ENCODE results near the gene SLC9A9.

SLC9A9 gene

GRCh38 chr3:143753006-143753405 is 95.3 kb downstream of the SLC9A9 start:
- peak; percentile 12 to 26 for DNase-seq (ENCODE audit: low spot score in 2 of 2)
- Histone ChIP-seq H3K27me3 (ENCODE audit: low read depth) (no peaks in the 10 kb centered on the region; the same call in 1 of the 2 replicates), H3K4me3 (no peak overlapping the region), H3K4me1 (peaks cover 31% of the 10 kb centered on the region), H3K9me3 (no peaks in the 10 kb centered on the region), H3K36me3 (replicated peaks) (no peaks in the 10 kb centered on the region)
- in situ Hi-C loops (cut with MboI; ENCODE audit: low sequenced_read_pairs), result no loop called here

GRCh38 chr3:143751643-143752178 is 96.6 kb downstream of the SLC9A9 start:
- in situ Hi-C loops (cut with MboI; ENCODE audit: low sequenced_read_pairs), result no loop called here
- Histone ChIP-seq H3K4me1 (peaks cover 31% of the 10 kb centered on the region), H3K4me3 (no peak overlapping the region), H3K36me3 (replicated peaks) (no peaks in the 10 kb centered on the region), H3K9me3 (no peaks in the 10 kb centered on the region), H3K27me3 (ENCODE audit: low read depth) (no peaks in the 10 kb centered on the region)
- DNase-seq (ENCODE audit: low spot score in 2 of 2), result no peak

DNA sequence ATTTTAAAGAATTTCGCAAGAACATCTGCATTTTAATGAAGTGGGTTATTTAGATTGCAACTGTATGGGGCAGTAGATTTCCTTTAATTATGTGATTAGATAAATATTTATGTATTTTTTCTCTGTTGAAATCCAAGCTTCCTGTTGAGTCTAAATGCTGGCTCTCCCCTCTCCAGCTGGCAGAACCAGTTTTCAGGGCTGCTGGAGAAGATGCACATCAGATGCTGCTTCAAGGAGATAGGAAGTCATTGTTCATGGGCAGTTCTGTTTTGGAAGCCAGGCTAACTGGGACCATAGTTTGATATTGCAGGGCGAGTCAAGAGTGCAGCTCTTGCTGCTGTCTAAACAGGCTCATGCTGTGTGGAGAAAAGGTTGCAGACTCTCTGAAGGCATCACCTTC is 97.4 kb downstream of the SLC9A9 start:
- Histone ChIP-seq H3K4me3 (no peak overlapping the region), H3K4me1 (peaks cover 31% of the 10 kb centered on the region), H3K9me3 (no peaks in the 10 kb centered on the region), H3K27me3 (ENCODE audit: low read depth) (no peaks in the 10 kb centered on the region), H3K36me3 (replicated peaks) (no peaks in the 10 kb centered on the region)
- in situ Hi-C loops (cut with MboI; ENCODE audit: low sequenced_read_pairs), result no loop called here
- DNase-seq (ENCODE audit: low spot score in 2 of 2), result no peak

GRCh38 chr3:143749926-143750325 is 98.3 kb downstream of the SLC9A9 start:
- Histone ChIP-seq H3K36me3 (replicated peaks) (no peaks in the 10 kb centered on the region), H3K4me1 (peaks cover 35% of the 10 kb centered on the region), H3K9me3 (no peaks in the 10 kb centered on the region), H3K4me3 (no peak overlapping the region), H3K27me3 (ENCODE audit: low read depth) (no peaks in the 10 kb centered on the region)
- peak in 1 of 2 experiments; percentile 53 for DNase-seq (ENCODE audit: low spot score in 2 of 2)
- in situ Hi-C loops (cut with MboI; ENCODE audit: low sequenced_read_pairs), result no loop called here

DNA sequence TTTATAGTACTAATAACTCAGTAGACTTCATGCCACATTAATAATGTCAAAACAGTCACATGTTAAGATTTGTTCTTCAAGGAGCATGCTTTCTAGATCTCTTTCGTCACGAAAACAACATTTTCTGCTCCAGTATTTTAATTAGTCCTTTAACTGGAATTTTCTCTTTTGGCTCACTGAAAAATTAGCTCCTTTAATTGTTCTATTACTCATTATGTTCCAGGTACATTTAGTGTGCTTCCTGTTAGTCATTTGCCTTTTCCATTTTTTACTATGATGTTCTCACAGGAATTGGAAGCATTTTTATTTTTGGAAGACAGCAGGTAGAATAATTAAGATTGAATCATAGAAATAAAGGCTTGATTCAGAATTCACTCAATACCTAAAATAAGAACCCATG is 111.2 kb downstream of the SLC9A9 start:
- Histone ChIP-seq H3K9me3 (no peaks in the 10 kb centered on the region), H3K27me3 (ENCODE audit: low read depth) (no peaks in the 10 kb centered on the region), H3K36me3 (replicated peaks) (no peaks in the 10 kb centered on the region), H3K4me3 (no peak overlapping the region), H3K4me1 (no peaks in the 10 kb centered on the region)
- DNase-seq (ENCODE audit: low spot score in 2 of 2), result no peak
- in situ Hi-C loops (cut with MboI; ENCODE audit: low sequenced_read_pairs), result no loop called here

- Histone ChIP-seq H3K4me1 (no peaks in the 10 kb centered on the region), H3K4me3 (no peak overlapping the region), H3K36me3 (replicated peaks) (no peaks in the 10 kb centered on the region), H3K27me3 (ENCODE audit: low read depth) (no peaks in the 10 kb centered on the region), H3K9me3 (no peaks in the 10 kb centered on the region)
- in situ Hi-C loops (cut with MboI; ENCODE audit: low sequenced_read_pairs), result no loop called here
- DNase-seq (ENCODE audit: low spot score in 2 of 2), result no peak
Measured at GRCh38 chr3:143736205-143736997, 111.9 kb downstream of the SLC9A9 start.

DNA sequence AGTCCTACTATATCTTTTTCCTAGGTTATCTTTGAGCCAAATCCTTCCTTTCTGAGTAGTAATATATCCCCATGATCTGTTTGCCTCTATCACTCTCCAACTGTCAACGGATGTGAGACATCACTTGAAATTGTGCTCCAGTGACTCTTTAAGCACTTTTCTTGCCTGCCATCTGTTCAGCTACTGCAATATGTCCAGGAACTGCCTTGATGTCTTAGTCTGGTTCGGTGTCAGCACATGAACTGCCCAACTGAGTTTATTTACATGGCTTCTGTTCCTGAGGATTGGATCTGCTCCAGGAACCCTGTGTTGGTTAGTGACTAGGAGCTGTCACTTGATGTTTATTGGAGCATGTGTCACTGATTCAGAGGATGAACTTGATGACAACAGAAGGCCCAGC is 116.5 kb downstream of the SLC9A9 start:
- in situ Hi-C loops (cut with MboI; ENCODE audit: low sequenced_read_pairs), result no loop called here
- Histone ChIP-seq H3K27me3 (ENCODE audit: low read depth) (0 out of 2 replicates have a peak, but pooled peaks cover 6% of the 10 kb centered on the region), H3K9me3 (no peaks in the 10 kb centered on the region), H3K4me1 (no peaks in the 10 kb centered on the region), H3K4me3 (no peak overlapping the region), H3K36me3 (replicated peaks) (no peaks in the 10 kb centered on the region)
- no peak for DNase-seq (ENCODE audit: low spot score in 2 of 2)

DNA sequence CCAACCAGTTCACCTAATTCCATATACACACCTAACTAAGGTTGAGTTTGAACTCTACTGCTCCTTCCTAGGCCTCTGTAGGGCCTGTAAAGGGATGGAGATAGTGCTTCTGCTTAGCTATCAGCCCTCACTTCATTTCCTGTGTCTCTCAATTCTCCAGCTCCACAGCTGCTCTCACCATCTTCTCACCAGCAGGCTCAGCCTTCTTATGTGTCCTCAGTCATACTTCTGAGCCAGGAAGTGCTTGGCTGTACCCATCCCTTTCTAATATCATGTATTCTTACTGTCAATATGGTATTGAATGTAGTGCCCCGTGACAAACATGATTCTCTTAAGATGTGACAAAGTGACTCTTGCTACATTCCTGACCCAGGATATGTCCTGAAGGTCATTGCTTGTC is 116.9 kb downstream of the SLC9A9 start:
- Histone ChIP-seq H3K4me3 (no peak overlapping the region), H3K4me1 (no peaks in the 10 kb centered on the region), H3K9me3 (no peaks in the 10 kb centered on the region), H3K27me3 (ENCODE audit: low read depth) (0 out of 2 replicates have a peak, but pooled peaks cover 6% of the 10 kb centered on the region), H3K36me3 (replicated peaks) (no peaks in the 10 kb centered on the region)
- DNase-seq (ENCODE audit: low spot score in 2 of 2), result no peak
- in situ Hi-C loops (cut with MboI; ENCODE audit: low sequenced_read_pairs), result no loop called here

DNA sequence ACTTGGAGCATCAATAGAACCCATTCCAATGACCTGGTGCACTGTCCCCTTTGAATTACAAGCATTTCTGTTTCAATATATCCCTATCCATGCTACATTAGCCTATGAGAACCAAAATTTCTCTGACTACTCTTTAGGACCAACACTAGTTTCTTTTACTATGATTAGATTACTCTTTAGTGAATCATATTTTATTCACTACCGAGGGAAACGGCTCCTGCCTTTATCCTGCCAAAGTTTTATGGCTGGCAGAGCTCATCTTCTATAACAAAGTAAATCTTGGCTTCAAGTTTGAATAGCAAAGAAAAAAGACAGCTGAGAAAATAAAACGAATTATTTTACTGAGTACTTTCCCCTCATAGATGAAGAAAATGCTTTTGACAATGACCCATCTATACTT is 120.9 kb downstream of the SLC9A9 start:
- no peak for DNase-seq (ENCODE audit: low spot score in 2 of 2)
- H3K4me1 ChIP-seq, result no peaks in the 10 kb centered on the region

GRCh38 chr3:143726727-143727126 is 121.5 kb downstream of the SLC9A9 start:
- Histone ChIP-seq H3K4me3 (no peak overlapping the region), H3K27me3 (ENCODE audit: low read depth) (0 out of 2 replicates have a peak, but pooled peaks cover 6% of the 10 kb centered on the region), H3K9me3 (no peaks in the 10 kb centered on the region), H3K4me1 (no peaks in the 10 kb centered on the region), H3K36me3 (replicated peaks) (no peaks in the 10 kb centered on the region)
- in situ Hi-C loops (cut with MboI; ENCODE audit: low sequenced_read_pairs), result no loop called here
- no peak for DNase-seq (ENCODE audit: low spot score in 2 of 2)

More for the DNA sequence above, 120.9 kb downstream of the SLC9A9 start:
- in situ Hi-C loops (cut with MboI; ENCODE audit: low sequenced_read_pairs), result no loop called here
- Histone ChIP-seq H3K36me3 (replicated peaks) (no peaks in the 10 kb centered on the region), H3K9me3 (no peaks in the 10 kb centered on the region), H3K27me3 (ENCODE audit: low read depth) (0 out of 2 replicates have a peak, but pooled peaks cover 6% of the 10 kb centered on the region), H3K4me3 (no peak overlapping the region)

DNA sequence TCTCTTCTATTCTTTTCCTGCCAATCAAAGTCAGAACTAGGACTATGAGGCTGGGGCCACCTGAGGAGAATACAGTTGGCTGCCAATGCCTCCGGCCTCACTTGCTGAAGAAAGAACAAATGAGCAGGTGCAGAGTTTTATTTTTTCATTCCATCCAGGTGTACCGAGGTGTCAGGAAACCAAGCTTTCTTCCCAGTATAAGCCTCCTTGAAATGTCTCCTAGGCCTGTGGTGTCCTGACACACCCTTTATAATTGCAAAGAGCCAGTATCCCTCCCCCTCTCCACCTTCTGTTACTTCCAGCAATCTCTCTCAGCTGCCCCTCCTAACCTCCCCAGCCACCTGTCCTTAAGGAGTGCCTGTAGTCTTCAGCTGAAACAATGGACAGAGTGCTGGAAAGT is 127.9 kb downstream of the SLC9A9 start:
- Histone ChIP-seq H3K27me3 (ENCODE audit: low read depth) (no peaks in the 10 kb centered on the region), H3K4me3 (no peak overlapping the region), H3K9me3 (no peaks in the 10 kb centered on the region), H3K36me3 (replicated peaks) (no peaks in the 10 kb centered on the region), H3K4me1 (no peaks in the 10 kb centered on the region)
- no peak for DNase-seq (ENCODE audit: low spot score in 2 of 2)
- in situ Hi-C loops (cut with MboI; ENCODE audit: low sequenced_read_pairs), result no loop called here

- in situ Hi-C loops (cut with MboI; ENCODE audit: low sequenced_read_pairs), result no loop called here
- Histone ChIP-seq H3K9me3 (no peaks in the 10 kb centered on the region), H3K27me3 (ENCODE audit: low read depth) (no peaks in the 10 kb centered on the region), H3K4me3 (no peak overlapping the region), H3K36me3 (replicated peaks) (no peaks in the 10 kb centered on the region), H3K4me1 (no peaks in the 10 kb centered on the region)
- DNase-seq (ENCODE audit: low spot score in 2 of 2), result no peak
Measured at GRCh38 chr3:143718463-143718862, 129.8 kb downstream of the SLC9A9 start.

DNA sequence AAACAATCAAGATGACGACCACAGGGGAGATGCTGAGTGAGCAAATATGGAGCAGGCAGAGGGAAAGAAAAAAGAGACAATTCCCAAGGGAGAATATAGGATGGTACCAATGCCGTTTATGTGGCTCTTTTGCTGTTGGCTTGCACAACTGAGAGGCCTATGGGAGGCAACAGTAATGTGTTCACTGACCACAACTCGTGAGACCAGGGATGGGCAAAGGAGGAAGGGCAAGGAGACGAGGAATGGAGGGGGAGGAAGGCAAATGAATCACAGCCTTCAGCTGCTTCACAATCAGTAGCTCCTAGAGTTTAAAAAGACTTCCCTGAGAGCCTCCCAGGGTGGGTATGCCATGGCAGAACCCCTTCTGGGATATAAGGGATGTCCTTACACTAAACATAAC is 131.5 kb downstream of the SLC9A9 start:
- Histone ChIP-seq H3K27me3 (ENCODE audit: low read depth) (no peaks in the 10 kb centered on the region), H3K4me1 (no peaks in the 10 kb centered on the region), H3K36me3 (replicated peaks) (no peaks in the 10 kb centered on the region), H3K9me3 (no peaks in the 10 kb centered on the region), H3K4me3 (no peak overlapping the region)
- DNase-seq (ENCODE audit: low spot score in 2 of 2), result no peak
- in situ Hi-C loops (cut with MboI; ENCODE audit: low sequenced_read_pairs), result no loop called here

- in situ Hi-C loops (cut with MboI; ENCODE audit: low sequenced_read_pairs), result no loop called here
Measured at GRCh38 chr3:143712522-143712921, 135.7 kb downstream of the SLC9A9 start.

More at GRCh38 chr3:143712522-143712921, 135.7 kb downstream of the SLC9A9 start:
- H3K27me3 ChIP-seq (ENCODE audit: low read depth), result 0 out of 2 replicates have a peak, but pooled peaks cover 3% of the 10 kb centered on the region
- no peaks in the 10 kb centered on the region for H3K36me3 ChIP-seq (replicated peaks)
- no peaks in the 10 kb centered on the region for H3K4me1 ChIP-seq
- H3K9me3 ChIP-seq, result no peaks in the 10 kb centered on the region
- no peak overlapping the region for H3K4me3 ChIP-seq
- no peak for DNase-seq (ENCODE audit: low spot score in 2 of 2)
